Measurements from ENCODE around the gene DAB2IP.

DNA sequence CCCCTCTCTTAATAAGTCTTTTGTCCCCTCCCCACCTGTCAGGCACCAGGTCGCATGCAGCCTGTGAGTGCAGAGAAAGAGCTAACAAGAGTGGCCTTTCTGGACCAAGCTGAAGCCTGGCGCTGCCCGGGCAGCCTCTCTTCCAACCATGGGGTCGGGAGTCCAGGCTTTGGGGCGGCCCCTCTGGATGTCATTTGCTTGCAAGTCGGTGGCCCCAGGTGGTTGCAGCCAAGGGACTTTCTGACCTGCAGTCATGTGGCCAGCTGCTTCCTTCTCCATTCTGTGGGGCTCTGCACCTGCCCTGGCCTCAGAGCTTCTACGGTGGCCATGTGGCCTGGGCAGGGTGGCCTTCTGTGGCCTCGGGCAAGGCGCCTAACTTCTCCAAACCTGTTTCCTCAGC lies 159.7 kb downstream of the DAB2IP start:
- TF ChIP-seq FOXM1 (IDR thresholded peaks at IDR 0.05; ENCODE audit: borderline replicate concordance) (no peak), FOXK2 (IDR thresholded peaks at IDR 0.05) (no peak), SP1 (IDR thresholded peaks at IDR 0.05) (no peak), BHLHE40 (IDR thresholded peaks at IDR 0.05; ENCODE audit: borderline replicate concordance) (no peak), CTBP1 (IDR thresholded peaks at IDR 0.05; ENCODE audit: borderline replicate concordance) (no peak), NFRKB (IDR thresholded peaks at IDR 0.05) (no peak), ZNF384 (IDR thresholded peaks at IDR 0.05) (no peak), ARNT (IDR thresholded peaks at IDR 0.05) (no peak)
